K562 (cell line): ENCODE data around the gene URM1. TPM values are rescaled to one million over a fixed set of nuclear protein-coding genes. Genes with fewer than 3 reads are reported as not detected.

Experiments used
- ATAC-seq: fragments of 200-7000 bp; cut with Tn5 transposase; 3 replicates; pipeline ENCODE4 v1.9.1; 2020; ENCODE audit warnings: moderate library complexity
- BruUV-seq: library from RNA; stranded (reverse); fragments of 400-500 nt; replicated peaks from 2 replicates; lab custom pipeline; 2021; lab: Mats Ljungman, UMichigan
- CTCF ChIA-PET: fragments of 300-600 bp; formaldehyde crosslinking; extraction: SDS; loops from one replicate; lab custom pipeline; 2021; ENCODE audit warnings: low intra/inter-chr PET ratio; lab: Yijun Ruan, JAX
- POLR2A ChIA-PET: fragments of 300-600, 350-650 bp; sonication (Branson Sonifier 250); formaldehyde crosslinking; extraction: SDS; loops from one replicate; lab custom pipeline; 2021; ENCODE audit warnings: antibody characterized with exemption, inconsistent platforms; lab: Yijun Ruan, JAX
- DNase-seq, 4 experiments: peaks; one replicate each; pipeline versions ENCODE4 v3.0.0 to v3.0.0-alpha.2; 2011 to 2018; ENCODE audit warnings: low spot score in 3 of 4, mixed read lengths in 3 of 4; ENCODE audit errors: extremely low read depth in 1 of 4
- FAIRE-seq: peaks from 2 replicates; lab custom pipeline; 2011; peaks lifted over from hg19 to GRCh38; lab: Jason Lieb, UNC
- H2AFZ ChIP-seq: 2 replicates; pipeline ENCODE4 v1.6.0; 2011; ENCODE audit warnings: low read depth, low read length, control low read depth, inconsistent platforms
- H3K27ac ChIP-seq: fragments of 200-600 bp; 3 replicates; pipeline ENCODE4 v1.8.0; 2011; ENCODE audit warnings: low read depth, mild to moderate bottlenecking, control low read depth, inconsistent platforms, low read length, moderate library complexity, mixed read lengths; ENCODE audit errors: extremely low read depth
- H3K27me3 ChIP-seq, 2 experiments: fragments of 300-600 bp in 1 of 2; 2 replicates in 1 of 2; 3 replicates in 1 of 2; pipeline versions ENCODE4 v1.6.0 to v1.8.0; 2011; ENCODE audit warnings: inconsistent platforms in 2 of 2, low read length in 2 of 2, mild to moderate bottlenecking in 1 of 2, mixed read lengths in 1 of 2, moderate library complexity in 1 of 2; ENCODE audit not compliant: control insufficient read depth in 2 of 2, insufficient read depth in 2 of 2
- H3K36me3 ChIP-seq: fragments of 300-600 bp; 3 replicates; pipeline ENCODE4 v1.8.0; 2011; ENCODE audit warnings: mild to moderate bottlenecking, low read length, inconsistent platforms; ENCODE audit not compliant: control insufficient read depth, insufficient read depth
- H3K4me1 ChIP-seq, 2 experiments: fragments of 200-600 bp in 1 of 2; replicated peaks in 1 of 2; 2 replicates in 1 of 2; 3 replicates in 1 of 2; pipeline versions ENCODE4 v1.5.1 to v1.8.0; 2011; ENCODE audit warnings: inconsistent platforms in 2 of 2, low read length in 2 of 2, mild to moderate bottlenecking in 1 of 2, mixed read lengths in 1 of 2, moderate library complexity in 1 of 2; ENCODE audit not compliant: control insufficient read depth in 2 of 2, insufficient read depth in 2 of 2
- H3K4me2 ChIP-seq: 2 replicates; pipeline ENCODE4 v1.6.1; 2011; ENCODE audit warnings: low read length, control low read depth, inconsistent platforms, mixed read lengths; ENCODE audit not compliant: insufficient read depth
- H3K4me3 ChIP-seq: fragments of 200-600 bp; sonication (generic), shearing (Covaris generic); 2 replicates; pipeline ENCODE4 v1.5.1; 2016; ENCODE audit warnings: control low read depth, inconsistent platforms
- H3K79me2 ChIP-seq: fragments of 200-600 bp; 3 replicates; pipeline ENCODE4 v1.8.0; 2011; ENCODE audit warnings: low read length, inconsistent platforms; ENCODE audit not compliant: control insufficient read depth, insufficient read depth
- H3K9ac ChIP-seq, 2 experiments: 2 replicates each; pipeline versions ENCODE4 v1.6.0 to v1.6.1; 2011; ENCODE audit warnings: low read depth in 2 of 2, low read length in 2 of 2, control low read depth in 1 of 2, inconsistent platforms in 1 of 2, mild to moderate bottlenecking in 1 of 2, mixed read lengths in 1 of 2; ENCODE audit not compliant: insufficient read depth in 1 of 2
- H3K9me1 ChIP-seq: one replicate; pipeline ENCODE4 v1.6.0; 2011; ENCODE audit warnings: inconsistent platforms, mild to moderate bottlenecking, low read length, moderate library complexity; ENCODE audit not compliant: control insufficient read depth, insufficient read depth
- H3K9me3 ChIP-seq: replicated peaks from 2 replicates; pipeline ENCODE4 v1.5.1; 2011; ENCODE audit warnings: low read depth, low read length, inconsistent platforms; ENCODE audit not compliant: control insufficient read depth, insufficient read depth
- H4K20me1 ChIP-seq: replicated peaks from 2 replicates; pipeline ENCODE4 v1.6.1; 2011; ENCODE audit warnings: low read length, inconsistent platforms, mixed read lengths; ENCODE audit not compliant: control insufficient read depth, insufficient read depth
- ARID1B ChIP-seq: fragments of 450-650 bp; IDR thresholded peaks from 2 replicates; pipeline ENCODE4 v1.6.1; 2016; ENCODE audit warnings: antibody characterized with exemption, mild to moderate bottlenecking, inconsistent platforms
- CHD1 ChIP-seq: fragments of 200-600 bp; sonication (generic); IDR thresholded peaks from one replicate; pipeline ENCODE4 v1.6.1; 2012; ENCODE audit warnings: mild to moderate bottlenecking, moderate library complexity, low read length, inconsistent platforms
- CHD4 ChIP-seq: fragments of 200-600 bp; sonication (generic); IDR thresholded peaks from 3 replicates; pipeline ENCODE4 v1.6.1; 2012; ENCODE audit warnings: low read depth, mild to moderate bottlenecking, mixed read lengths, low read length, inconsistent platforms; ENCODE audit not compliant: insufficient read depth, insufficient replicate concordance, poor library complexity, severe bottlenecking
- GTF2F1 ChIP-seq: IDR thresholded peaks from 2 replicates; pipeline ENCODE4 v1.6.1; 2011; ENCODE audit warnings: low read depth, low read length, improper control_type of control experiment
- HMGXB4 ChIP-seq: sonication (generic); formaldehyde crosslinking; IDR thresholded peaks from 2 replicates; pipeline ENCODE4 v1.8.1; 2023; ENCODE audit warnings: mild to moderate bottlenecking, missing genetic modification reagents
- KAT7 ChIP-seq: sonication (generic); formaldehyde crosslinking; IDR thresholded peaks from 2 replicates; pipeline ENCODE4 v1.8.0; 2022; ENCODE audit warnings: missing genetic modification reagents, mild to moderate bottlenecking, borderline replicate concordance
- MBD1 ChIP-seq: fragments of 250-450 bp; sonication (Bioruptor Pico); IDR thresholded peaks from 2 replicates; pipeline ENCODE4 v1.8.0; 2022; ENCODE audit warnings: inconsistent platforms
- NONO ChIP-seq, 2 experiments: fragments of 200-400 bp in 1 of 2; fragments of 450-650 bp in 1 of 2; formaldehyde crosslinking in 1 of 2; IDR thresholded peaks; 2 replicates each; pipeline ENCODE4 v1.6.1; 2017; ENCODE audit warnings: low read depth in 2 of 2, mild to moderate bottlenecking in 2 of 2, moderate library complexity in 2 of 2, low read length in 1 of 2
- PYGO2 ChIP-seq: fragments of 450-650 bp; IDR thresholded peaks from 2 replicates; pipeline ENCODE4 v1.6.1; 2016; ENCODE audit warnings: mild to moderate bottlenecking, missing genetic modification characterization, moderate library complexity, missing compliant biosample characterization
- RAD21 ChIP-seq, 2 experiments: fragments of 250-450 bp in 1 of 2; fragments of 450-650 bp in 1 of 2; sonication (Bioruptor Pico) in 1 of 2; formaldehyde crosslinking in 1 of 2; IDR thresholded peaks in 1 of 2; conservative IDR thresholded peaks in 1 of 2; 2 replicates each; pipeline versions ENCODE4 v1.4.0 to v1.8.0; 2020 to 2022; ENCODE audit warnings: mild to moderate bottlenecking in 2 of 2, moderate library complexity in 1 of 2
- RBM25 ChIP-seq: fragments of 200-400 bp; formaldehyde crosslinking; IDR thresholded peaks from 2 replicates; pipeline ENCODE4 v1.6.1; 2018; ENCODE audit warnings: low read length, low read depth, moderate library complexity; ENCODE audit not compliant: severe bottlenecking
- SNIP1 ChIP-seq: fragments of 450-650 bp; IDR thresholded peaks from 2 replicates; pipeline ENCODE4 v1.7.1; 2017; ENCODE audit warnings: low read depth, mild to moderate bottlenecking
- TEAD1 ChIP-seq, 2 experiments: fragments of 450-650 bp in 1 of 2; sonication (generic) in 1 of 2; formaldehyde crosslinking; IDR thresholded peaks; 2 replicates each; pipeline versions ENCODE4 v1.4.0 to v1.8.0; 2020 to 2022; ENCODE audit warnings: mild to moderate bottlenecking in 2 of 2, missing genetic modification reagents in 1 of 2
- ZNF134 ChIP-seq: fragments of 250-450 bp; sonication (Bioruptor Pico); conservative IDR thresholded peaks from 2 replicates; pipeline ENCODE4 v1.4.0; 2020
- WGBS: fragments of 100-300 bp; shearing (Covaris generic); methylation state at CpG from one replicate; pipeline ENCODE4 v1.1.6; 2016; ENCODE audit warnings: low coverage, mixed read lengths; ENCODE audit not compliant: insufficient coverage; ENCODE audit errors: missing lambda C conversion rate; 5-methylcytosine and 5-hydroxymethylcytosine counted together
- in situ Hi-C: fragments of 300-500 bp; cut with MboI; formaldehyde crosslinking; loops from 4 replicates; pipeline ENCODE4 v1.15.0; 2018; ENCODE audit warnings: inconsistent platforms, mixed read lengths
- intact Hi-C: fragments of 100-400 bp; cut with micrococcal nuclease; formaldehyde crosslinking; loops from 2 replicates; pipeline ENCODE4 v1.14.2; 2022
- polyA plus RNA-seq, 8 experiments: library from polyadenylated mRNA; depleted of rRNA in 4 of 8; stranded (reverse) in 5 of 8; unstranded in 3 of 8; fragments of >200 nt; fragmentation: Nextera tagmentation in 2 of 8; fragmentation: Illumina TruSeq in 1 of 8; extraction: Ambion mirVana in 2 of 8; extraction: Trizol in 1 of 8; gene quantifications; 2 replicates each; pipeline versions ENCODE4 v1.2.1 to v1.2.3, GENCODE V29; 2011 to 2014; ENCODE audit warnings: inconsistent platforms in 1 of 8, missing spikeins in 1 of 8
- total RNA-seq, 7 experiments: library from RNA; depleted of rRNA in 6 of 7; stranded (reverse); fragments of >200 nt in 6 of 7; fragmentation: Illumina TruSeq in 2 of 7; extraction: Trizol in 2 of 7; gene quantifications; 2 replicates each; pipeline versions ENCODE4 v1.2.1 to v1.2.3, GENCODE V29; 2011 to 2021; ENCODE audit warnings: low replicate concordance in 1 of 7

URM1 gene
- total and polyA plus RNA-seq, 9 of the 15 experiments (the other 6 are each of a cell fraction or from before 2014, with no cell fraction given), result 10.1 to 88.9 (median 53.3) TPM

- TF ChIP-seq HMGXB4 (CRISPR knock-in tag) (peak; percentile 68), MBD1 (CRISPR knock-in tag) (no peak), ZNF134 (CRISPR knock-in tag) (peak; percentile 68), TEAD1 (CRISPR knock-in tag; IDR thresholded peaks at IDR 0.05) (peak in 1 of 2 experiments; percentile 85; a peak in 1 of 4 replicates)
These were observed 48.6 kb upstream of the URM1 start, which contains the start of the genes COQ4 and TRUB2 (continued) for GRCh38 chr9:128322404-128323211.

GRCh38 chr9:128323212-128323730 is 47.9 kb upstream of the URM1 start:
- H3K27ac ChIP-seq, result peak overlapping the region; percentile 94
- POLR2A ChIA-PET, result interaction anchor here (0.6 to 3.7 kb wide), 5 partner anchors 12 to 335 kb away, joined by 3 to 51 read pairs (median 3); no protein-coding TSS in a partner anchor

More at GRCh38 chr9:128323212-128323730, 47.9 kb upstream of the URM1 start:
- Histone ChIP-seq H3K4me1 (peaks cover 8 to 19% of the 10 kb centered on the region in 2 experiments), H3K4me2 (peak overlapping the region; percentile 97), H3K79me2 (peaks cover 49% of the 10 kb centered on the region), H2AFZ (peak overlapping the region; percentile 99), H3K9me1 (no peaks in the 10 kb centered on the region), H3K36me3 (peaks cover 68% of the 10 kb centered on the region), H3K9ac (peak overlapping the region; percentile 92 to 93), H3K27me3 (no peaks in the 10 kb centered on the region), H3K4me3 (peak overlapping the region; percentile 67), H3K9me3 (no peaks in the 10 kb centered on the region), H4K20me1 (no peaks in the 10 kb centered on the region)
- BruUV-seq, result no TSS peak
- no peak for FAIRE-seq
- DNase-seq, result peak in 1 of 4 experiments; percentile 22
- ATAC-seq, result no peak
- intact Hi-C loops, result no loop called here
- WGBS, result 4% methylated on average over 16 of the region's 16 CpGs
- CTCF ChIA-PET, result no interaction called here
- no peak for TF ChIP-seq NONO (IDR thresholded peaks at IDR 0.05; ENCODE audit: low read depth in 2 of 2, low read length in 1 of 2)
- TF ChIP-seq GTF2F1, result 0 out of 2 replicates have a peak, but pooled peaks have one; percentile 0
- TF ChIP-seq KAT7 (CRISPR knock-in tag), result no peak
- TF ChIP-seq SNIP1, result no peak
- peak; percentile 34 for TF ChIP-seq RBM25
- TF ChIP-seq RAD21 (CRISPR knock-in tag; conservative IDR thresholded peaks at IDR 0.05 in 1 of 2, IDR thresholded peaks at IDR 0.05 in 1 of 2), result peak in 1 of 2 experiments; percentile 0; a peak in 1 of 4 replicates
- TF ChIP-seq ARID1B, result no peak
- peak; percentile 55 for TF ChIP-seq CHD4
- TF ChIP-seq CHD1, result peak; percentile 82
- TF ChIP-seq PYGO2 (tag), result peak; percentile 6; the same call in 1 of the 2 replicates
- TF ChIP-seq, all 486 proteins: peak for 6
- in situ Hi-C loops, result loop anchor here (5.0 to 10.0 kb wide), 2 partner anchors 1349 to 1562 kb away; no protein-coding TSS in a partner anchor
